GM03348 (cell line): ENCODE results near the gene ACSBG1.

Experiments used
- DNase-seq: peaks from one replicate; pipeline ENCODE4 v3.0.0; 2012; ENCODE audit warnings: low spot score

The ACSBG1 gene

GRCh38 chr15:78203346-78204225 lies 30.8 kb downstream of the ACSBG1 start:
- no peak for DNase-seq

GRCh38 chr15:78201281-78202190 lies 32.8 kb downstream of the ACSBG1 start:
- DNase-seq, result no peak

- no peak for DNase-seq
These were observed 34.0 kb downstream of the ACSBG1 start for GRCh38 chr15:78200276-78200930.

GRCh38 chr15:78197632-78198031 lies 36.7 kb downstream of the ACSBG1 start:
- DNase-seq, result no peak

GRCh38 chr15:78195735-78196201 lies 38.6 kb downstream of the ACSBG1 start:
- DNase-seq, result peak; percentile 57

GRCh38 chr15:78194568-78194925 lies 39.8 kb downstream of the ACSBG1 start:
- DNase-seq, result no peak

- DNase-seq, result no peak
These were observed 40.4 kb downstream of the ACSBG1 start for GRCh38 chr15:78193731-78194567.

GRCh38 chr15:78192826-78193594 lies 41.4 kb downstream of the ACSBG1 start:
- no peak for DNase-seq

- DNase-seq, result no peak
These were observed 51.5 kb downstream of the ACSBG1 start for GRCh38 chr15:78182821-78183220.

- DNase-seq, result no peak
These were observed 52.0 kb downstream of the ACSBG1 start for GRCh38 chr15:78182336-78182700.

GRCh38 chr15:78179906-78180305 lies 54.5 kb downstream of the ACSBG1 start:
- no peak for DNase-seq

GRCh38 chr15:78179286-78179840 lies 55.0 kb downstream of the ACSBG1 start:
- no peak for DNase-seq

GRCh38 chr15:78178064-78178463 lies 56.3 kb downstream of the ACSBG1 start:
- DNase-seq, result no peak

- peak; percentile 66 for DNase-seq
These were observed 56.9 kb downstream of the ACSBG1 start for GRCh38 chr15:78177447-78177873.

GRCh38 chr15:78175330-78175729 lies 59.0 kb downstream of the ACSBG1 start:
- DNase-seq, result no peak

- no peak for DNase-seq
These were observed 60.0 kb downstream of the ACSBG1 start for GRCh38 chr15:78174401-78174800.

GRCh38 chr15:78171864-78172472 lies 62.4 kb downstream of the ACSBG1 start:
- DNase-seq, result no peak

- no peak for DNase-seq
These were observed 63.3 kb downstream of the ACSBG1 start for GRCh38 chr15:78170848-78171773.

- DNase-seq, result no peak
These were observed 65.8 kb downstream of the ACSBG1 start for GRCh38 chr15:78168608-78169007.
